NB4 (cell line): Measurements from ENCODE around the gene LPCAT1.
"Not testable (repeated sequence)": the region's sequence is repeated elsewhere in the genome, so short reads cannot be mapped to it uniquely, and the experiment has no call there.

Experiments
- DNase-seq: peaks from one replicate; pipeline ENCODE4 v3.0.0; 2010; ENCODE audit warnings: low read depth
- H3K4me3 ChIP-seq: one replicate; pipeline ENCODE4 v1.5.1; 2011; ENCODE audit warnings: mild to moderate bottlenecking, low read depth, low read length, moderate library complexity
- MYC ChIP-seq: IDR thresholded peaks from 2 replicates; pipeline ENCODE4 v1.6.1; 2011; ENCODE audit warnings: low read depth, low read length
- POLR2A ChIP-seq: IDR thresholded peaks from 2 replicates; pipeline ENCODE4 v1.6.1; 2011; ENCODE audit warnings: mild to moderate bottlenecking; ENCODE audit not compliant: insufficient read length; ENCODE audit errors: extremely low read depth
- TF ChIP-seq, protein P1 (sequence below): IDR thresholded peaks from 2 replicates; pipeline ENCODE4 v1.6.1; 2011; ENCODE audit warnings: low read depth, low read length
- TF ChIP-seq, protein P2 (sequence below): IDR thresholded peaks from one replicate; pipeline ENCODE4 v1.5.1; 2012; ENCODE audit warnings: low read depth, low read length

The LPCAT1 gene

DNA sequence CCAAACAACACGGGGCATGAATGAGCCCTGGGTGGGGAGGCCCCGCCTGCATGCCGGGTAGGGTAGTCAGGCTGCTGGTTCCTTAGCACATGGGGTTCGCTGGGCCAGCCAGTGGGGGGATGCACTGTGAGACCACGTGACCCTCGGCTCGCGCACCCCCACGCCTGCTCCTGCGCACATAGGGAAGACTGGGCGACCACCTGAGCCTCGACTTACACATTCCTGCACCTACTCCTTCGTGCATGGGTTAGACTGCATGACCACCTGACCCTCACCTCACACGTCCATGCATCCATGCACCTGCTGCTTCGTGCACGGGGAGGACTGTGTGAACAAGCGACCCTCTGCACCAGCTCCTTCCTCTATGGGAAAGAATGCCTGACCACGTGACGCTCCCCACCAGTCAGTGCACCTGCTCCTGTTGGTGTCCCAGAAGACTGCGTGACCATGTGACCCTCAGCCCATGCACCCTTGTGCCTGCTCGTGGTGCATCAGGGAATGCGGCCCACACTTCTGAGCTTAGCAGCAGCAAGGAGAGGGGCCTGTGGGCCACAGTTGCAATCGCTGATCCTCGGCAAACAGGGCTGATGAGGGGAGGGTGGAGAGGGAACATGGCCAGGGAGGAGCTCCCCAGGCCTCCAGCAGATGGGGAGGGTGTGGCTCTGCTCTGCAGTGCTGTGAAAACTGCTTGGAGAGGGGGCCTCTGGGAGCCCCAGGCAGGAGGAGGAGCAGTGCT is 18.1 kb downstream of the LPCAT1 start:
- TF ChIP-seq, protein P1, sequence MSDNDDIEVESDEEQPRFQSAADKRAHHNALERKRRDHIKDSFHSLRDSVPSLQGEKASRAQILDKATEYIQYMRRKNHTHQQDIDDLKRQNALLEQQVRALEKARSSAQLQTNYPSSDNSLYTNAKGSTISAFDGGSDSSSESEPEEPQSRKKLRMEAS: no peak
- TF ChIP-seq, protein P2, sequence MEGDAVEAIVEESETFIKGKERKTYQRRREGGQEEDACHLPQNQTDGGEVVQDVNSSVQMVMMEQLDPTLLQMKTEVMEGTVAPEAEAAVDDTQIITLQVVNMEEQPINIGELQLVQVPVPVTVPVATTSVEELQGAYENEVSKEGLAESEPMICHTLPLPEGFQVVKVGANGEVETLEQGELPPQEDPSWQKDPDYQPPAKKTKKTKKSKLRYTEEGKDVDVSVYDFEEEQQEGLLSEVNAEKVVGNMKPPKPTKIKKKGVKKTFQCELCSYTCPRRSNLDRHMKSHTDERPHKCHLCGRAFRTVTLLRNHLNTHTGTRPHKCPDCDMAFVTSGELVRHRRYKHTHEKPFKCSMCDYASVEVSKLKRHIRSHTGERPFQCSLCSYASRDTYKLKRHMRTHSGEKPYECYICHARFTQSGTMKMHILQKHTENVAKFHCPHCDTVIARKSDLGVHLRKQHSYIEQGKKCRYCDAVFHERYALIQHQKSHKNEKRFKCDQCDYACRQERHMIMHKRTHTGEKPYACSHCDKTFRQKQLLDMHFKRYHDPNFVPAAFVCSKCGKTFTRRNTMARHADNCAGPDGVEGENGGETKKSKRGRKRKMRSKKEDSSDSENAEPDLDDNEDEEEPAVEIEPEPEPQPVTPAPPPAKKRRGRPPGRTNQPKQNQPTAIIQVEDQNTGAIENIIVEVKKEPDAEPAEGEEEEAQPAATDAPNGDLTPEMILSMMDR: no peak
- no peak for TF ChIP-seq POLR2A
- no peak for TF ChIP-seq MYC
- DNase-seq: no peak
- no peak overlapping the region for H3K4me3 ChIP-seq

DNA sequence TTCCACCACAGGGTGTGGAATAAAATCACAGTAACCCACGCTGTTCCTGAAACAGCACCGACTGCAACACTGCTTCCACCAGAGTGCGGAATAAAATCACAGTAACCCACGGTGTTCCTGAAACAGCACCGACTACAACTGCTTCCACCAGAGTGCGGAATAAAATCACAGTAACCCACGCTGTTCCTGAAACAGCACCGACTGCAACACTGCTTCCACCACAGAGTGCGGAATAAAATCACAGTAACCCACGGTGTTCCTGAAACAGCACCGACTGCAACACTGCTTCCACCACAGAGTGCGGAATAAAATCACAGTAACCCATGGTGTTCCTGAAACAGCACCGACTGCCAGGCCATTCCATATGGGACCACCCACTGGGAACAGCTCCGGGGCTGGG is 18.7 kb downstream of the LPCAT1 start:
- not testable (repeated sequence) for H3K4me3 ChIP-seq, DNase-seq

DNA sequence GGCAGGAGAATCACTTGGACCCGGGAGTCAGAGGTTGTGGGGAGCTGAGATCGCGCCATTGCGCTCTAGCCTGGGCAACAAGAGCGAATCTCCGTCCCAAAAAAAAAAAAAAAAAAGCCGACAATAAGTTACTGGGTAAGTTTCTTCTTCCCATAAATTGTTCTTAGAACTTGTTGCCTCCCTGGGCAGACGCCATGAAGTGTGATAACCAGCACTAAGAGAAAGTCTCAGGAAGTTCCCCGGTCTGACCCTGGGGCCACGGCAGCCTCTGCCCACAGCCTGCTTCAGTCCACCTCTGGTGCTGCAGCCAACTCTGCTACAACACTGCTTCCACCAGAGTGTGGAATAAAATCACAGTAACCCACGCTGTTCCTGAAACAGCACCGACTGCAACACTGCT is 19.1 kb downstream of the LPCAT1 start:
- no peak for TF ChIP-seq POLR2A
- TF ChIP-seq, protein P1: no peak
- TF ChIP-seq MYC: no peak
- TF ChIP-seq, protein P2: no peak
- no peak for DNase-seq
- H3K4me3 ChIP-seq: no peak overlapping the region

DNA sequence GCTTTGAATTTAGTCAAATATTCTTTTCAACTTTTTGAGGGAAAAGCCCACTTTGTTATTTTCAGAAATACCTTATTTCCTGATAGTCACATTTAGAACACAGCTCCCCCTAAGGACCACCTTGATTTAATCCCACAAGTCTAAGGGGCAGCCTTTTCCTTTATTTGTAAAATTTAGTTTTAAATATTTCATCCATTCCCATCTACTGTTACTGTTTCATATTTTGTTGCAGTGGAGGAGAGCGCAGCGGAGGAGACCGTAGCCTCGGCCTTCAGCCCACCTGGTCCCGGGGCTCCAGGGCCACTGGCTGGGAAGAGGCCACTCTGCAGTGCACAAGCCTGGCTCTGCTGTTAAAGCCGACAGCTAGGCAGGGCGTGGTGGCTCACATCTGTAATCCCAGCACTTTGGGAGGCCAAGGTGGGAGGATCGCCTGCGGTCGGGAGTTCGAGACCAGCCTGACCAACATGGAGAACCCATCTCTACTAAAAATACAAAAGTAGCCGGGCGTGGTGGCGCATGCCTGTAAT is 19.6 kb downstream of the LPCAT1 start:
- H3K4me3 ChIP-seq: peak overlapping the region; percentile 37

DNA sequence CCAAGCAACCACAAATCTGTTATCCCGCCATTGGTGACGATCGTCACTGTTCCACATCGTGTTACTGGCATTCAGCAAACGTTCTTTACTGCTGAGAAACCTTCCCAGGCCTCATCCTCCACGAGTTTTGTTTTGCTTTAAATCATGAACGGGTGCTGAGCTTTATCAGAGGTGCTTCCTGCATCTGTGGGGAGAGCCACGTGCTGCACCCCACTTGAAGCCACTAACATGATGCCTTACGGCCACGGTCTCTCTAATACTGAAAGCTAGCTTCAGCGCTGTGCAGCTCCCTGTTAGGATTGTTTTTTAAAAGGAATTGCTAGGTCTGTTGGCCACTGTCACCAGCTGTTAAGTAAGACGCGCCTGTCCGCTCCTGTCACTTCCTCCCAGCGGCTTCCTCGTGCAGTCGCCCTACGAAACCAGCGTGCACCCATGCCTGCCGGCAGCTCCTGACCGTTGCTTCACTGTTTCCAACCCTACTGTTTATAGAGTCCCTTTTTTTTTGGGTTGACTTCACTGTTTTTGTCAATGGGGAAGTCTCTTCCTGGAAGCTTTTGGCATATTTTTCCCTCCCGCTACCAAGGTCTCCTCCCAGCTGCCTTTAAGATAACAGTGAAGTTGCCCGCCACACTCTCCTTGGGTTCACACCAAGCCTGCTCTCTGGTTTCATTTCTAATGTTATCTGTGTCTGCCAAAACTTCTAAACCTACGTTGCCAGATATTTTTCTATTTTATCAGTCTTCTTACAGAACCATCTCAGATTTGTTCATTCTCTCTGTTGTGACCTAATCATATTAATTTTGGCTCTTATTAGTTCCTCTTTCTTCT is 20.3 kb downstream of the LPCAT1 start:
- DNase-seq: peak; percentile 88
- H3K4me3 ChIP-seq: peak overlapping the region; percentile 37
- TF ChIP-seq MYC (peak; percentile 93), POLR2A (no peak)
- TF ChIP-seq, protein P1: peak; percentile 97

More for the DNA sequence above, 19.6 kb downstream of the LPCAT1 start:
- no peak for DNase-seq
- TF ChIP-seq, protein P1: no peak

DNA sequence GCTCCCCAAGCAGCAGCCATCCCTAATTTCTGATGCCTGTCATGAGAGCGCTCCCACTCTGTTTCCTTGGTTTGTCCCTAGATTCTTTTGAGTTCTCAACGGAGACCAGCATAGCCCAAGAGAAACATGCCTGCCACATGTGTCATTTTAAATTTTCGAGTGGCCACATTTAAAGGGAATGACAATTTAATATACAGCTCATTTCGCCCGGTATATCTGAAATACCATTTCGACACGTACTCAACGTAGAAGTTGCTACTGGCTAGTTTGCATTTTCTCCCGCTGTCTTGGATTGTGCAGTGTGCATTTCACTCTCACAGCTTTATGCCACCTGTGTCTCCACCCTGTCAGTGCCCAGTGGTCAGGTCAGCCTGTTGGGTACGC is 21.0 kb downstream of the LPCAT1 start:
- no peak for TF ChIP-seq MYC
- TF ChIP-seq, protein P1: no peak
- no peak for TF ChIP-seq POLR2A
- TF ChIP-seq, protein P2: no peak
- no peak for DNase-seq
- H3K4me3 ChIP-seq: no peak overlapping the region

DNA sequence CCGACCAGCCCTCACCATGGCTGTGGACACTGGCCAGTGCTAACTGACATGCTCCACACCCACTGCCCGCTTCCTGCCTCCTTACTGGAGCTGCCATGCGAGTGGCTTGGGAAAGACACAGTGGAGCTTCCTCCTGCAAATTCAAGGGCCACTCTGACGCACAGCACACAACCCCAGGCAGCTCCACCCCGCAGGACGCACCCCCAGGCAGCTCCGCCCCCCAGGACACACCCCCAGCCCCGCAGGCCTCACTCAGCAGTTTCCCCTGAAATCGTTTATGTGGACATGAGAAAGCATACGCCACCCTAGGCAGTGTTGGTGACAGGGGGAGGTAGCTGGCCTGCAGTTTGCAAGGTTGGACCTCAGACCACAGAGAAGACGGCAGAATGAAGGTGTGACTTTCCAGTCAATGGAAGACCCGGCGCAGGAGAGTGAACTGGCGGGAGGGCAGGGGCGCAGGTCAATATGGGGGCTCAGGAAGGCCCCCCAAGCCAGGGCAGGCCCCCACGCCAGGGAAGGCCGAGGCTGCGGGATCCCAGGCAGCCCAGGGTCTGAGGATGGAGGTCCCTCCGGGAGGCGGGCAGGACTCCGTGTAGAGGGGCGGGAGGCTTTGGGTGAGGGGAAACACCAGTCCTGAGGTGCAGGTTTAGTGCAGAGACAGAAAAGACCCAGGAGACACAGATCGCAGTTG is 21.6 kb downstream of the LPCAT1 start:
- DNase-seq: peak; percentile 90
- TF ChIP-seq, protein P1: no peak
- TF ChIP-seq MYC: no peak
- TF ChIP-seq, protein P2: no peak
- no peak for TF ChIP-seq POLR2A
- no peak overlapping the region for H3K4me3 ChIP-seq
